ENCODE measurements around the gene CDK6.

GRCh38 chr7:92665926-92666325 is 170.4 kb downstream of the CDK6 start:
- TF ChIP-seq CTCF (IDR thresholded peaks at IDR 0.05; ENCODE audit: low read depth, low read length) (no peak), EZH2phosphoT487 (IDR thresholded peaks at IDR 0.05; ENCODE audit: low read depth) (no peak)

Measured in OCI-LY3 (cell line).